Pancreas (tissue), 10 donors: ENCODE measurements around the gene RWDD1. TPM values are rescaled to one million over a fixed set of nuclear protein-coding genes. Genes with fewer than 3 reads are reported as not detected.

Experiments
- ATAC-seq, 4 donors: fragments of 200-7000 bp; cut with Tn5 transposase; one replicate each; pipeline versions ENCODE4 v1.8.0 to v1.9.1; 2020; ENCODE audit warnings: mild to moderate bottlenecking in 4 of 4, moderate library complexity in 4 of 4
- DNase-seq, 6 donors: peaks; one replicate each; pipeline ENCODE4 v3.0.0-alpha.2; 2020
- FAIRE-seq: peaks from 2 replicates; lab custom pipeline; 2012; peaks lifted over from hg19 to GRCh38; lab: Jason Lieb, UNC
- H3K27ac ChIP-seq, 4 donors: fragments of 200-600 bp; sonication (generic); 1 replicate in 3 of 4; 2 replicates in 1 of 4; pipeline versions ENCODE4 v1.5.0 to v1.8.0; 2020
- H3K27me3 ChIP-seq, 4 donors: fragments of 200-600 bp; one replicate each; pipeline ENCODE4 v1.8.0; 2021
- H3K36me3 ChIP-seq, 3 donors: fragments of 200-600 bp; sonication (generic) in 1 of 3; one replicate each; pipeline versions ENCODE4 v1.5.0 to v1.8.0; 2020 to 2021
- H3K4me1 ChIP-seq, 3 donors: fragments of 200-600 bp; one replicate each; pipeline ENCODE4 v1.8.0; 2021
- H3K4me3 ChIP-seq, 4 donors: fragments of 200-600 bp; sonication (generic) in 2 of 4; one replicate each; pipeline versions ENCODE4 v1.5.0 to v1.8.0; 2020 to 2021
- H3K9me3 ChIP-seq, 4 donors: fragments of 200-600 bp; one replicate each; pipeline ENCODE4 v1.8.0; 2021
- WGBS, 2 donors: extraction: QIAGEN DNeasy Blood & Tissue Kit; methylation state at CpG; one replicate each; pipeline ENCODE4 v1.1.7; 2013; 5-methylcytosine and 5-hydroxymethylcytosine counted together
- intact Hi-C, 3 donors: fragments of 100-400 bp; cut with DNase I; formaldehyde crosslinking; loops; one replicate each; pipeline versions ENCODE4 v1.11.1 to v1.14.2; 2022
- polyA plus RNA-seq, 2 donors: library from polyadenylated mRNA; stranded (reverse); fragments of 200-250 nt; gene quantifications; one replicate each; pipeline ENCODE4 v1.2.3, GENCODE V29; 2013
- total RNA-seq, 6 donors: library from RNA; stranded (reverse); fragmentation: NEBNext Ultra II Directional in 4 of 6; extraction: Animal tissue kit (Norgen Biotek cat#: 25700) in 4 of 6; gene quantifications; one replicate each; pipeline versions ENCODE4 v1.2.1 to v1.2.4, GENCODE V29; 2021 to 2023
- TF ChIP-seq, protein P1 (sequence below), 4 donors: fragments of 200-600 bp; sonication (generic) in 3 of 4; IDR thresholded peaks; one replicate each; pipeline versions ENCODE4 v1.5.0 to v1.8.0; 2021; ENCODE audit warnings: antibody characterized with exemption in 4 of 4
- donor health status: healthy with polysubstance abuse.
- donor health status: DM: no; HTN: no; CAD: no; lungs with moderate emphysema.
- donor health status: DM: no; HTN: no; CAD: no.
- donor health status: control.
- donor health status: control.
- donor health status: Bipolar disorder and iron deficiency.
- donor health status: DM: yes; HTN: yes; CAD: no.
- donor health status: DM: no; HTN: no; CAD: no.
- donor health status: DM: no; HTN: no; CAD: no.
- donor health status: DM: yes; HTN: yes; CAD: no.

Gene RWDD1
- total and polyA plus RNA-seq, 8 donors, result 26.0 to 40.6 (median 29.4) TPM

DNA sequence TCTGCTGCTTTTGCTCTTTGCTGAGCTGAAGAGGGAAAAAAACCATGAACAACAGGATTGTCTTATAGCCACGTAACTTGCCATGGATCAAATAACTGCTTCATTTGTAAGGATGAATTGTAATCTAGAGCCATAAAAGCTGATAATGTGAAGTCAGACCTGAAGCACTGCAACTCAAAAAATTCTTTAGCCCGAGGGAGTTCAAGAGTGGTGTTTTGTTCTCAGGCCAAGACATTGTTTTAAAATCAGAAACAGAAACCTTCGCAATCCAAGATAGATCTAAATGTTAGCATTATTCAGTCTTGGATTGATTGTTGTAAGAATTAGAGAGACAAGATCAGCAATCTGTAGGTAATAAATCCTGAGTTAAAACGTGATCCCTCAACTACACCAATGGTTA is 25.7 kb upstream of the RWDD1 start, which contains the start of gene TRAPPC3L:
Gene TRAPPC3L, minus strand, starts transcription at position 34 of the 400 bp plus-strand sequence. CDS start 170 bp downstream, outside the sequence.
- Histone ChIP-seq H3K27me3 (peaks cover 0 to 8% (median 0%) of the 10 kb centered on the region in 4 donors), H3K4me1 (no peaks in the 10 kb centered on the region), H3K27ac (no peak within 1 kb of the TSS), H3K4me3 (no peak within 1 kb of the TSS), H3K9me3 (no peaks in the 10 kb centered on the region), H3K36me3 (no peaks in the 10 kb centered on the region)
- intact Hi-C loops, result no loop called here
- FAIRE-seq (no peak), ATAC-seq (no peak), DNase-seq (no peak)
- 54 to 61% methylated on average over 4 of the region's 4 CpGs for WGBS, 2 donors
- TF ChIP-seq, protein P1, sequence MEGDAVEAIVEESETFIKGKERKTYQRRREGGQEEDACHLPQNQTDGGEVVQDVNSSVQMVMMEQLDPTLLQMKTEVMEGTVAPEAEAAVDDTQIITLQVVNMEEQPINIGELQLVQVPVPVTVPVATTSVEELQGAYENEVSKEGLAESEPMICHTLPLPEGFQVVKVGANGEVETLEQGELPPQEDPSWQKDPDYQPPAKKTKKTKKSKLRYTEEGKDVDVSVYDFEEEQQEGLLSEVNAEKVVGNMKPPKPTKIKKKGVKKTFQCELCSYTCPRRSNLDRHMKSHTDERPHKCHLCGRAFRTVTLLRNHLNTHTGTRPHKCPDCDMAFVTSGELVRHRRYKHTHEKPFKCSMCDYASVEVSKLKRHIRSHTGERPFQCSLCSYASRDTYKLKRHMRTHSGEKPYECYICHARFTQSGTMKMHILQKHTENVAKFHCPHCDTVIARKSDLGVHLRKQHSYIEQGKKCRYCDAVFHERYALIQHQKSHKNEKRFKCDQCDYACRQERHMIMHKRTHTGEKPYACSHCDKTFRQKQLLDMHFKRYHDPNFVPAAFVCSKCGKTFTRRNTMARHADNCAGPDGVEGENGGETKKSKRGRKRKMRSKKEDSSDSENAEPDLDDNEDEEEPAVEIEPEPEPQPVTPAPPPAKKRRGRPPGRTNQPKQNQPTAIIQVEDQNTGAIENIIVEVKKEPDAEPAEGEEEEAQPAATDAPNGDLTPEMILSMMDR (IDR thresholded peaks at IDR 0.05), result no peak

DNA sequence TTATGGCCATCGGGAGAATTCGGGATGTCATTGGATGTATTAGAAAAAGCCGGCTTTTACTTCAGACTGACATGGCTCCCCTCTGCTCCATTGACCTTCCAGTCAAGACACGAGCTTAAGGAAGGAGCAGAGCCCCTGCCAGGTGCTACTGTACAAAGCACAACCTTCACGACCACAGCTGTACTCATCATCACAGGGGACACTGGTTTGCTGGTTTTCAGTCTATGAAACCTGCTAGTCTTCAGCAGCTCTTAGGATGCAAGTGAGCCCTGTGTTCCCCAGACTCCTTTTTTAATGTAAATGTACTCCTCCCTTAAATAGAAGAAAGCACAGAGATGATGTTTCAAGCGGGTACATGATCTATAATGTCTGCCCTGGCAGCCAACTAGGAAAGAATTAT is 23.9 kb upstream of the RWDD1 start:
- no peak overlapping the region for H3K27ac ChIP-seq
- 74 to 82% methylated on average over 6 of the region's 6 CpGs for WGBS, 2 donors

GRCh38 chr6:116550796-116551195 is 20.5 kb upstream of the RWDD1 start:
- H3K27me3 ChIP-seq, result peaks cover 0 to 11% (median 0%) of the 10 kb centered on the region in 4 donors
- no peak overlapping the region for H3K27ac ChIP-seq
- no peaks in the 10 kb centered on the region for H3K36me3 ChIP-seq
- TF ChIP-seq, protein P1 (IDR thresholded peaks at IDR 0.05), result no peak
- no peaks in the 10 kb centered on the region for H3K4me1 ChIP-seq
- ATAC-seq (no peak), DNase-seq (no peak), FAIRE-seq (no peak)
- H3K4me3 ChIP-seq, result no peak overlapping the region
- WGBS, 2 donors, result 20 to 22% methylated on average over 4 of the region's 4 CpGs
- H3K9me3 ChIP-seq, result no peaks in the 10 kb centered on the region
- intact Hi-C loops, result loop anchor here in 1 of 3 donors (10.0 kb wide), 1 partner anchor 266 kb away; no protein-coding TSS in a partner anchor

More for the DNA sequence above, 23.9 kb upstream of the RWDD1 start:
- ATAC-seq, result no peak
- peaks cover 0 to 3% (median 0%) of the 10 kb centered on the region in 4 donors for H3K27me3 ChIP-seq
- TF ChIP-seq, protein P1 (IDR thresholded peaks at IDR 0.05), result no peak
- H3K4me3 ChIP-seq, result no peak overlapping the region
- intact Hi-C loops, result no loop called here
- DNase-seq, result no peak
- no peak for FAIRE-seq
- no peaks in the 10 kb centered on the region for H3K4me1 ChIP-seq
- no peaks in the 10 kb centered on the region for H3K36me3 ChIP-seq
- H3K9me3 ChIP-seq, result no peaks in the 10 kb centered on the region

DNA sequence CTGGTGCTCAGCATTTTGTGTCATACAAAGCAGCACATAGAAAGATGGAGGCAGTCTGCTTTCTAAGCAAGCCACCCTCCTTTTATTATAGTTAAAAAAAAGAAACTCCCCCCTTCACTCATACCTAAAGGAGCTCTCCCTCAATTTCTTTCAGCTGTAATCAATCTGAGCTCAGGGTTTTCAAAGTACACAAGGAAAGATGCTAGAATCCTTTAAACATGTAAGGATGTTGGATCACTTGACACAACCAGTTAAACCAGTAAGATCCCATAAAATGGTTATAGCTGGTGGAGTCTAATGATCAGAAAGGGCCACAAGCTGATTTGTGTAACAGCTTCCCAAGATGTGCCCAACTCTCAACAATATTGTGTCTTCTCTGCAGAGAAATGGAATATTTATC is 17.9 kb upstream of the RWDD1 start, which contains the start of gene CALHM4:
Gene CALHM4, plus strand, starts transcription at position 301 of the 400 bp plus-strand sequence. Its CDS starts 43 bp downstream, at position 344.
- intact Hi-C loops, result loop anchor here in 1 of 3 donors (10.0 kb wide), 1 partner anchor 269 kb away; no protein-coding TSS in a partner anchor
- FAIRE-seq (no peak), DNase-seq (no peak), ATAC-seq (no peak)
- Histone ChIP-seq H3K4me1 (no peaks in the 10 kb centered on the region), H3K27ac (no peak within 1 kb of the TSS), H3K9me3 (no peaks in the 10 kb centered on the region), H3K36me3 (no peaks in the 10 kb centered on the region), H3K4me3 (no peak within 1 kb of the TSS), H3K27me3 (peaks cover 0 to 11% (median 0%) of the 10 kb centered on the region in 4 donors)
- TF ChIP-seq, protein P1 (IDR thresholded peaks at IDR 0.05), result no peak

GRCh38 chr6:116556065-116556464 is 15.2 kb upstream of the RWDD1 start:
- 87 to 94% methylated on average over 1 of the region's 1 CpG for WGBS, 2 donors
- ATAC-seq (no peak), FAIRE-seq (no peak), DNase-seq (no peak)
- intact Hi-C loops, result loop anchor here in 1 of 3 donors (10.0 kb wide), 1 partner anchor 271 kb away; no protein-coding TSS in a partner anchor
- H3K9me3 ChIP-seq, result no peaks in the 10 kb centered on the region
- no peaks in the 10 kb centered on the region for H3K36me3 ChIP-seq
- no peaks in the 10 kb centered on the region for H3K4me1 ChIP-seq
- H3K27me3 ChIP-seq, result peaks cover 0 to 11% (median 0%) of the 10 kb centered on the region in 4 donors
- H3K27ac ChIP-seq, result no peak overlapping the region
- no peak overlapping the region for H3K4me3 ChIP-seq
- TF ChIP-seq, protein P1 (IDR thresholded peaks at IDR 0.05), result no peak
